Suprapubic skin (tissue), 3 donors: ENCODE measurements around the gene ZNF480.

Experiments used
- CTCF ChIP-seq, 2 donors: fragments of 200-600 bp in 1 of 2; fragments of 450-650 bp in 1 of 2; sonication (generic) in 1 of 2; IDR thresholded peaks; one replicate each; pipeline ENCODE4 v1.5.1; 2016 to 2019; ENCODE audit warnings: antibody characterized with exemption in 2 of 2, mild to moderate bottlenecking in 1 of 2, moderate library complexity in 1 of 2
- POLR2A ChIP-seq, 2 donors: fragments of 450-650 bp; IDR thresholded peaks; one replicate each; pipeline ENCODE4 v1.6.1; 2017; ENCODE audit warnings: antibody characterized with exemption in 2 of 2, mild to moderate bottlenecking in 2 of 2, moderate library complexity in 2 of 2

GRCh38 chr19:52297601-52298364 lies 814 bp downstream of the ZNF480 start:
- no peak for TF ChIP-seq POLR2A (IDR thresholded peaks at IDR 0.05)
- no peak for TF ChIP-seq CTCF (IDR thresholded peaks at IDR 0.05)
